Mammary epithelial cell (primary cell): ENCODE data around the gene ANXA9.

ENCODE experiments used
- CTCF ChIP-seq, 2 donors: IDR thresholded peaks in 1 of 2; conservative IDR thresholded peaks in 1 of 2; 2 replicates each; pipeline ENCODE4 v1.5.1; 2011 to 2012; ENCODE audit warnings: inconsistent platforms in 2 of 2, low read length in 2 of 2, mild to moderate bottlenecking in 2 of 2, control low read depth in 1 of 2, low read depth in 1 of 2; ENCODE audit not compliant: insufficient read depth in 1 of 2; ENCODE audit errors: extremely low read depth in 1 of 2
- EZH2 ChIP-seq: IDR thresholded peaks from 2 replicates; pipeline ENCODE4 v1.6.1; 2012; ENCODE audit warnings: low read length, inconsistent platforms, borderline replicate concordance

GRCh38 chr1:150972417-150972940, 9.6 kb upstream of the ANXA9 start:
- TF ChIP-seq CTCF (conservative IDR thresholded peaks at IDR 0.05 in 1 of 2, IDR thresholded peaks at IDR 0.05 in 1 of 2; ENCODE audit: extremely low read depth in 1 of 2, insufficient read depth in 1 of 2, low read depth in 1 of 2, low read length in 2 of 2) (no peak), EZH2 (no peak)
